OCI-LY7 (cell line): Measurements from ENCODE around the gene IGFN1. TPM values are rescaled to one million over a fixed set of nuclear protein-coding genes. Genes with fewer than 3 reads are reported as not detected.

Experiments used
- BruUV-seq: library from RNA; stranded (reverse); fragments of 400-500 nt; replicated peaks from 2 replicates; lab custom pipeline; 2021; lab: Mats Ljungman, UMichigan
- CTCF ChIA-PET: fragments of 300-600 bp; sonication (Branson Sonifier 250); formaldehyde crosslinking; loops from one replicate; lab custom pipeline; 2022; ENCODE audit warnings: antibody characterized with exemption; ENCODE audit not compliant: unreplicated experiment; lab: Charles Lee
- POLR2A ChIA-PET: fragments of 300-600 bp; sonication (Branson Sonifier 250); formaldehyde crosslinking; loops from one replicate; lab custom pipeline; 2022; ENCODE audit warnings: antibody characterized with exemption; lab: Charles Lee
- DNase-seq: peaks from one replicate; pipeline ENCODE4 v3.0.0-alpha.2; 2015; ENCODE audit warnings: low spot score
- H2AFZ ChIP-seq: fragments of 200-600 bp; sonication (generic), shearing (Covaris generic); 2 replicates; pipeline ENCODE4 v1.6.1; 2014; ENCODE audit warnings: mild to moderate bottlenecking, antibody characterized with exemption, low read length, moderate library complexity
- H3K27ac ChIP-seq: fragments of 200-600 bp; sonication (generic); 2 replicates; pipeline ENCODE4 v1.5.1; 2014; ENCODE audit warnings: mixed run types, low read depth, mild to moderate bottlenecking, moderate library complexity, low read length, inconsistent platforms; ENCODE audit not compliant: poor library complexity, severe bottlenecking
- H3K36me3 ChIP-seq: fragments of 200-600 bp; sonication (generic); 2 replicates; pipeline ENCODE4 v1.6.1; 2014; ENCODE audit warnings: mild to moderate bottlenecking, antibody characterized with exemption, low read length, moderate library complexity, mixed read lengths; ENCODE audit not compliant: insufficient read depth
- H3K4me1 ChIP-seq: fragments of 200-600 bp; sonication (generic); 2 replicates; pipeline ENCODE4 v1.5.1; 2014; ENCODE audit warnings: mild to moderate bottlenecking, low read length; ENCODE audit not compliant: insufficient read depth, poor library complexity, severe bottlenecking
- H3K4me2 ChIP-seq: fragments of 200-600 bp; sonication (generic); 2 replicates; pipeline ENCODE4 v1.6.1; 2014; ENCODE audit warnings: mild to moderate bottlenecking, low read length
- H3K4me3 ChIP-seq: fragments of 200-600 bp; sonication (generic); 2 replicates; pipeline ENCODE4 v1.5.1; 2014; ENCODE audit warnings: mild to moderate bottlenecking, low read depth, low read length; ENCODE audit not compliant: poor library complexity, severe bottlenecking
- H3K79me2 ChIP-seq: fragments of 200-600 bp; sonication (generic); 2 replicates; pipeline ENCODE4 v1.6.1; 2016; ENCODE audit warnings: low read depth, mild to moderate bottlenecking, low read length, moderate library complexity, mixed read lengths; ENCODE audit not compliant: insufficient read depth
- H3K9me2 ChIP-seq: fragments of 200-600 bp; sonication (generic); 2 replicates; pipeline ENCODE4 v1.6.1; 2016; ENCODE audit warnings: mild to moderate bottlenecking, low read length, mixed read lengths; ENCODE audit not compliant: insufficient read depth
- H3K9me3 ChIP-seq: fragments of 200-600 bp; sonication (generic); 2 replicates; pipeline ENCODE4 v1.6.1; 2014; ENCODE audit warnings: mild to moderate bottlenecking, mixed run types, low read length, mixed read lengths
- H4K20me1 ChIP-seq: fragments of 200-600 bp; sonication (generic); 2 replicates; pipeline ENCODE4 v1.6.1; 2014; ENCODE audit warnings: mild to moderate bottlenecking, antibody characterized with exemption, low read length, moderate library complexity, mixed read lengths; ENCODE audit not compliant: insufficient read depth
- CTCF ChIP-seq: fragments of 200-600 bp; sonication (generic); conservative IDR thresholded peaks from 2 replicates; pipeline ENCODE4 v1.5.1; 2014; ENCODE audit warnings: mild to moderate bottlenecking, antibody characterized with exemption, low read length, moderate library complexity, mixed read lengths
- EZH2phosphoT487 ChIP-seq: fragments of 200-600 bp; sonication (generic); IDR thresholded peaks from 2 replicates; pipeline ENCODE4 v1.6.1; 2018; ENCODE audit warnings: low read depth, borderline replicate concordance, mild to moderate bottlenecking, mixed run types, antibody characterized with exemption, low read length, moderate library complexity, mixed read lengths
- intact Hi-C: fragments of 100-400 bp; cut with micrococcal nuclease; formaldehyde crosslinking; loops from one replicate; pipeline ENCODE4 v1.10.0; 2022; ENCODE audit not compliant: unreplicated experiment
- total RNA-seq, 2 experiments: library from RNA; depleted of rRNA in 1 of 2; stranded (reverse); fragments of >200 nt in 1 of 2; shearing (Covaris generic) in 1 of 2; gene quantifications; 2 replicates each; pipeline ENCODE4 v1.2.3, GENCODE V29; 2014 to 2022

IGFN1 gene
- total RNA-seq, 2 experiments from 2014 or later, result not detected

GRCh38 chr1:201142011-201142848, 48.4 kb upstream of the IGFN1 start:
- no peak overlapping the region for H3K4me3 ChIP-seq
- peaks cover 30% of the 10 kb centered on the region; the same call in 1 of the 2 replicates for H3K36me3 ChIP-seq
- no peak overlapping the region for H2AFZ ChIP-seq
- no peaks in the 10 kb centered on the region for H4K20me1 ChIP-seq
- TF ChIP-seq EZH2phosphoT487 (no peak), CTCF (no peak)
- no peak overlapping the region for H3K27ac ChIP-seq
- DNase-seq, result no peak
- H3K9me3 ChIP-seq, result no peaks in the 10 kb centered on the region
- no peaks in the 10 kb centered on the region for H3K9me2 ChIP-seq
- no TSS peak for BruUV-seq
- no peaks in the 10 kb centered on the region for H3K4me1 ChIP-seq
- POLR2A ChIA-PET, result no interaction called here
- no peak overlapping the region for H3K4me2 ChIP-seq
- CTCF ChIA-PET, result interaction anchor here (1.0 kb wide), 1 partner anchor 13 kb away, joined by 5 read pairs; no protein-coding TSS in a partner anchor
- H3K79me2 ChIP-seq, result no peaks in the 10 kb centered on the region
- intact Hi-C loops, result no loop called here

- intact Hi-C loops, result no loop called here
- no peaks in the 10 kb centered on the region for H3K79me2 ChIP-seq
- H2AFZ ChIP-seq, result no peak overlapping the region
- no peak overlapping the region for H3K4me3 ChIP-seq
- TF ChIP-seq EZH2phosphoT487 (no peak), CTCF (no peak)
- BruUV-seq, result no TSS peak
- ChIA-PET POLR2A (no interaction called here), CTCF (no interaction called here)
- no peaks in the 10 kb centered on the region for H3K4me1 ChIP-seq
- no peak overlapping the region for H3K27ac ChIP-seq
- no peaks in the 10 kb centered on the region for H3K9me2 ChIP-seq
- DNase-seq, result no peak
- H3K4me2 ChIP-seq, result no peak overlapping the region
- peaks cover 30% of the 10 kb centered on the region; the same call in 1 of the 2 replicates for H3K36me3 ChIP-seq
- no peaks in the 10 kb centered on the region for H3K9me3 ChIP-seq
- H4K20me1 ChIP-seq, result no peaks in the 10 kb centered on the region
Measured at GRCh38 chr1:201142849-201143725, 47.5 kb upstream of the IGFN1 start.
